ENCODE data around the gene AUTS2. TPM values are rescaled to one million over a fixed set of nuclear protein-coding genes. Genes with fewer than 3 reads are reported as not detected.

Gene AUTS2
- total RNA-seq, 1 experiment from 2014 or later: 256 TPM

DNA sequence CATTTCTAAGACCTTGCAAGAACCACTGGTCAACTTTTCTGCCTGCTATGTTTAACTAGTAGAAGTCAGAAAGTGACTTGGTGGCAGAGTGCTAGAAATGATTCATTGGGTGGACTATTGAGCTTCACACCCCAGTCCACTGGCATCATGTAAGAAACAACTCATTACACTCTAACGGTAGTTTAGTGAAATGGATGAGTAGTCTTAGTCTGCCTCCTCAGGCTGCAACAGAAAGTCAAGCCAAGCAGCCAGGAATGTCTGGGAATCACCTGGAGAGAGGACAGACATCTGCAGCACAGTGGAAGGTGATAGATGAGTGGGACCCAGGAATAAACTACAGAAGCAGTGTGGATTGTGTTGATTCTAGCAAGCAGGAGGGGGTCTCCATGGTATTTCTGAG lies 125.4 kb downstream of the AUTS2 start:
- Histone ChIP-seq H3K4me2 (ENCODE audit: insufficient read depth, insufficient read length, low read length) (no peak overlapping the region), H3K9ac (ENCODE audit: extremely low read depth, insufficient read length, low read length) (no peak overlapping the region), H3K23me2 (ENCODE audit: insufficient read length, low read depth, low read length, poor library complexity, severe bottlenecking) (no peaks in the 10 kb centered on the region), H3K4ac (ENCODE audit: low read depth, low read length) (no peak overlapping the region), H4K8ac (replicated peaks; ENCODE audit: insufficient read length, low read depth, low read length) (no peak overlapping the region), H3T11ph (ENCODE audit: low read length) (no peak overlapping the region), H2BK12ac (ENCODE audit: insufficient read length, low read depth, low read length) (no peak overlapping the region), H2AK5ac (ENCODE audit: insufficient read length, low read length) (no peak overlapping the region), H3K79me1 (ENCODE audit: insufficient read depth, low read depth, low read length, poor library complexity, severe bottlenecking) (no peaks in the 10 kb centered on the region), H3K18ac (ENCODE audit: insufficient read length, low read depth, low read length) (no peak overlapping the region), H4K20me1 (ENCODE audit: control insufficient read depth, insufficient read depth, insufficient read length) (no peaks in the 10 kb centered on the region), H4K91ac (ENCODE audit: insufficient read length, low read depth, low read length) (no peak overlapping the region), H2BK15ac (ENCODE audit: low read depth, low read length) (no peak overlapping the region), H3K27ac (ENCODE audit: insufficient read length, low read depth, low read length) (no peak overlapping the region), H3K56ac (ENCODE audit: insufficient read length, low read depth, low read length) (no peak overlapping the region), H3K14ac (ENCODE audit: insufficient read depth, low read length) (no peak overlapping the region), H2BK20ac (ENCODE audit: low read depth, low read length, poor library complexity, severe bottlenecking) (no peak overlapping the region), H3K27me3 (ENCODE audit: insufficient read depth, low read length) (no peaks in the 10 kb centered on the region), H3K23ac (ENCODE audit: insufficient read length, low read depth, low read length) (no peak overlapping the region), H3K79me2 (ENCODE audit: insufficient read depth, low read length) (no peaks in the 10 kb centered on the region), H2BK120ac (ENCODE audit: low read depth, low read length, poor library complexity, severe bottlenecking) (no peak overlapping the region), H4K5ac (ENCODE audit: insufficient read length, low read depth, low read length) (no peak overlapping the region), H3K9me3 (ENCODE audit: control insufficient read depth, low read depth, low read length) (no peaks in the 10 kb centered on the region), H2AFZ (ENCODE audit: low read length) (no peak overlapping the region), H2BK5ac (ENCODE audit: insufficient read length, low read length) (no peak overlapping the region), H3K4me1 (ENCODE audit: insufficient read depth, low read length) (no peaks in the 10 kb centered on the region)
- WGBS (ENCODE audit: extremely low coverage, insufficient read length, low lambda C conversion rate): no CpG with 5 or more reads among the region's 1 CpG
- Mint-ChIP-seq H3K4me1 (peaks cover 12 to 13% of the 10 kb centered on the region in 2 experiments), H3K4me3 (no peak overlapping the region), H3K27me3 (ENCODE audit: low read depth) (no peaks in the 10 kb centered on the region), H3K27ac (0 out of 7 replicates have a peak overlapping the region, but pooled peaks of 1 of the 3 experiments have one; percentile 15), H3K9me3 (no peaks in the 10 kb centered on the region), H3K36me3 (ENCODE audit: insufficient read depth in 1 of 3, low read depth in 3 of 3) (no peaks in the 10 kb centered on the region)
- no peak for DNase-seq
- TF ChIP-seq, protein P1, sequence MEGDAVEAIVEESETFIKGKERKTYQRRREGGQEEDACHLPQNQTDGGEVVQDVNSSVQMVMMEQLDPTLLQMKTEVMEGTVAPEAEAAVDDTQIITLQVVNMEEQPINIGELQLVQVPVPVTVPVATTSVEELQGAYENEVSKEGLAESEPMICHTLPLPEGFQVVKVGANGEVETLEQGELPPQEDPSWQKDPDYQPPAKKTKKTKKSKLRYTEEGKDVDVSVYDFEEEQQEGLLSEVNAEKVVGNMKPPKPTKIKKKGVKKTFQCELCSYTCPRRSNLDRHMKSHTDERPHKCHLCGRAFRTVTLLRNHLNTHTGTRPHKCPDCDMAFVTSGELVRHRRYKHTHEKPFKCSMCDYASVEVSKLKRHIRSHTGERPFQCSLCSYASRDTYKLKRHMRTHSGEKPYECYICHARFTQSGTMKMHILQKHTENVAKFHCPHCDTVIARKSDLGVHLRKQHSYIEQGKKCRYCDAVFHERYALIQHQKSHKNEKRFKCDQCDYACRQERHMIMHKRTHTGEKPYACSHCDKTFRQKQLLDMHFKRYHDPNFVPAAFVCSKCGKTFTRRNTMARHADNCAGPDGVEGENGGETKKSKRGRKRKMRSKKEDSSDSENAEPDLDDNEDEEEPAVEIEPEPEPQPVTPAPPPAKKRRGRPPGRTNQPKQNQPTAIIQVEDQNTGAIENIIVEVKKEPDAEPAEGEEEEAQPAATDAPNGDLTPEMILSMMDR (conservative IDR thresholded peaks at IDR 0.05): peak; percentile 25; the same call in 2 of the 3 replicates

Measured in H9 (cell line).